Measurements from ENCODE around the gene RALGAPA2.

DNA sequence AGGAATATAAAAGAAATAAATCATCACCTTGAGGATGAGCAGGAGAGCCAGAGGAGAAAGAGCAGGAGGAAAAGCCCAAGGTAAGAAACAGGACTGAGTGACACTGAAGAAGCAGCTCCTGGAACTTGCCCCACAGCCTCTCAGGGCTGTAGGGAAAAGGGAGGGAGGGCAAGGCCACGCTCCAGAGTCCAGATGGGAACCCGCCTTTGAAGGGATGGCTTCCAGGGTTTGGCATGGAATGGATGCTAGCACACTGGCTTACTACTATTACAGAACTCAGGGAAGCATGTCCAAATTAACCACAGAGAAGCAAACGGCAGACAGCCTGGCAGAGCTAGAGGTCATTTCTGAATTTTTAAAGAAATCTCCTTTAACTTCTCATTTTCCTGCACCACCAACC is 26.8 kb downstream of the RALGAPA2 start:
- TF ChIP-seq POLR2AphosphoS5 (IDR thresholded peaks at IDR 0.05): no peak
- TF ChIP-seq, protein P1, sequence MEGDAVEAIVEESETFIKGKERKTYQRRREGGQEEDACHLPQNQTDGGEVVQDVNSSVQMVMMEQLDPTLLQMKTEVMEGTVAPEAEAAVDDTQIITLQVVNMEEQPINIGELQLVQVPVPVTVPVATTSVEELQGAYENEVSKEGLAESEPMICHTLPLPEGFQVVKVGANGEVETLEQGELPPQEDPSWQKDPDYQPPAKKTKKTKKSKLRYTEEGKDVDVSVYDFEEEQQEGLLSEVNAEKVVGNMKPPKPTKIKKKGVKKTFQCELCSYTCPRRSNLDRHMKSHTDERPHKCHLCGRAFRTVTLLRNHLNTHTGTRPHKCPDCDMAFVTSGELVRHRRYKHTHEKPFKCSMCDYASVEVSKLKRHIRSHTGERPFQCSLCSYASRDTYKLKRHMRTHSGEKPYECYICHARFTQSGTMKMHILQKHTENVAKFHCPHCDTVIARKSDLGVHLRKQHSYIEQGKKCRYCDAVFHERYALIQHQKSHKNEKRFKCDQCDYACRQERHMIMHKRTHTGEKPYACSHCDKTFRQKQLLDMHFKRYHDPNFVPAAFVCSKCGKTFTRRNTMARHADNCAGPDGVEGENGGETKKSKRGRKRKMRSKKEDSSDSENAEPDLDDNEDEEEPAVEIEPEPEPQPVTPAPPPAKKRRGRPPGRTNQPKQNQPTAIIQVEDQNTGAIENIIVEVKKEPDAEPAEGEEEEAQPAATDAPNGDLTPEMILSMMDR (IDR thresholded peaks at IDR 0.05; ENCODE audit: poor library complexity, severe bottlenecking): no peak
- no peak for TF ChIP-seq EZH2 (IDR thresholded peaks at IDR 0.05; ENCODE audit: borderline replicate concordance, insufficient read depth, low read length, poor library complexity, severe bottlenecking)
- TF ChIP-seq MXI1 (conservative IDR thresholded peaks at IDR 0.05; ENCODE audit: poor library complexity, severe bottlenecking): no peak
- TF ChIP-seq TAF1 (IDR thresholded peaks at IDR 0.05; ENCODE audit: low read depth): no peak

All from neural cell (in vitro differentiated cells).